Measurements from ENCODE around the gene TRPC4AP. TPM values are rescaled to one million over a fixed set of nuclear protein-coding genes. Genes with fewer than 3 reads are reported as not detected.

The TRPC4AP gene
- total RNA-seq, 4 donors from 2014 or later: 57.3 to 85.3 (median 70.1) TPM

GRCh38 chr20:35101620-35102019, 9.0 kb upstream of the TRPC4AP start:
- intact Hi-C loops (cut with DNase I; ENCODE audit: low total_unique reads) (no loop called here), in situ Hi-C loops (cut with MboI; ENCODE audit: low pct_ligation_motif_present in 1 of 4, low pct_unique_long_range_greater_than_20kb in 1 of 4, low sequenced_read_pairs in 3 of 4) (no loop called here)
- TF ChIP-seq CTCF (IDR thresholded peaks at IDR 0.05): no peak
- no peak for TF ChIP-seq EP300 (IDR thresholded peaks at IDR 0.05; ENCODE audit: low read depth)
- no peak for TF ChIP-seq POLR2AphosphoS5 (IDR thresholded peaks at IDR 0.05)
- no peak for TF ChIP-seq POLR2A (IDR thresholded peaks at IDR 0.05)
- 88 to 93% methylated on average over 8 of the region's 8 CpGs for WGBS, 2 donors (ENCODE audit: low coverage in 1 of 2)
- Histone ChIP-seq H3K27me3 (no peaks in the 10 kb centered on the region), H3K4me1 (peaks cover 0 to 1% (median 0%) of the 10 kb centered on the region in 4 donors), H3K27ac (no peak overlapping the region), H3K9me3 (no peaks in the 10 kb centered on the region), H3K4me3 (no peak overlapping the region), H3K36me3 (no peaks in the 10 kb centered on the region)
- DNase-seq: no peak

GRCh38 chr20:35093267-35093884, 769 bp upstream of the TRPC4AP start:
- in situ Hi-C loops (cut with MboI; ENCODE audit: low pct_ligation_motif_present in 1 of 4, low pct_unique_long_range_greater_than_20kb in 1 of 4, low sequenced_read_pairs in 3 of 4): loop anchor here in 3 of 4 donors (10.0 to 25.0 kb wide), 3 partner anchors 121 to 256 kb away; partner anchors contain the start of genes GGT7 (in 2 of the 3) and NCOA6 (in 1 of the 3)
- H3K27ac ChIP-seq: peak overlapping the region; percentile 93 to 95 (median 93)

GRCh38 chr20:35091816-35092523, 637 bp downstream of the TRPC4AP start:
- TF ChIP-seq EP300 (IDR thresholded peaks at IDR 0.05; ENCODE audit: low read depth) (no peak), CTCF (IDR thresholded peaks at IDR 0.05) (no peak), POLR2AphosphoS5 (IDR thresholded peaks at IDR 0.05) (no peak), POLR2A (IDR thresholded peaks at IDR 0.05) (no peak)
- intact Hi-C loops (cut with DNase I; ENCODE audit: low total_unique reads) (no loop called here), in situ Hi-C loops (cut with MboI; ENCODE audit: low pct_ligation_motif_present in 1 of 4, low pct_unique_long_range_greater_than_20kb in 1 of 4, low sequenced_read_pairs in 3 of 4) (loop anchor here in 3 of 4 donors (10.0 to 25.0 kb wide), 3 partner anchors 123 to 255 kb away; partner anchors contain the start of genes GGT7 (in 2 of the 3) and NCOA6 (in 1 of the 3))
- DNase-seq: peak; percentile 13
- Histone ChIP-seq H3K36me3 (no peaks in the 10 kb centered on the region), H3K4me1 (peaks cover 17 to 50% (median 30%) of the 10 kb centered on the region in 4 donors), H3K27ac (peak overlapping the region; percentile 93 to 95 (median 93)), H3K9me3 (no peaks in the 10 kb centered on the region), H3K4me3 (peak overlapping the region; percentile 80 to 89 (median 81)), H3K27me3 (no peaks in the 10 kb centered on the region)
- 0% methylated on average over 1 to 25 of the region's 28 CpGs for WGBS, 2 donors (ENCODE audit: low coverage in 1 of 2)

More at GRCh38 chr20:35093267-35093884, 769 bp upstream of the TRPC4AP start:
- 78 to 83% methylated on average over 3 to 8 of the region's 8 CpGs for WGBS, 2 donors (ENCODE audit: low coverage in 1 of 2)
- no peak for TF ChIP-seq POLR2A (IDR thresholded peaks at IDR 0.05)
- TF ChIP-seq EP300 (IDR thresholded peaks at IDR 0.05; ENCODE audit: low read depth): no peak
- TF ChIP-seq POLR2AphosphoS5 (IDR thresholded peaks at IDR 0.05): no peak
- TF ChIP-seq CTCF (IDR thresholded peaks at IDR 0.05): no peak
- intact Hi-C loops (cut with DNase I; ENCODE audit: low total_unique reads): no loop called here
- no peaks in the 10 kb centered on the region for H3K9me3 ChIP-seq
- H3K4me1 ChIP-seq: peaks cover 14 to 39% (median 25%) of the 10 kb centered on the region in 4 donors
- no peaks in the 10 kb centered on the region for H3K27me3 ChIP-seq
- H3K4me3 ChIP-seq: peak overlapping the region in 2 of 4 donors; percentile 81
- H3K36me3 ChIP-seq: no peaks in the 10 kb centered on the region
- no peak for DNase-seq

Measured in transverse colon (tissue), 4 donors.